ENCODE measurements around the gene KRT14.

DNA sequence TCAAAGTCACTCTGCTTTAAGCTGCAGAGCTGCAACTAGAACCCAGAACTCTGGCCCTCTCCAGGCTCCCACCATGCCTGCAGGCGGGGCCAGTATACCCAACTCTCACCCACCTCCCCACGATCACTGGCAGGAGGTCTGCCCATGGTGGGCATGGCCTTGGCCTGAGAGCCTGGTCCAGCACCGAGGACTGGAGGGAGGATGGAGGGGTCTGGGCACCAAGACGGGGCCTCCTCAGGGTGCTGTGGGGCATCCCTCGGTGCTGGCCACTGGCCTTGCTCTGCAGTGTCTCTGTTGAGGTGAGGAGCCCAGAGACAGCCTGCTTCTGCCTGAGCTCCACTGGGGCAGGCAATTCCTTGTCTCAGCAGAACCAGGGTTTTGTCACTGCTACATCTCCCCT lies 27.4 kb upstream of the KRT14 start:
- TF ChIP-seq, protein P1, sequence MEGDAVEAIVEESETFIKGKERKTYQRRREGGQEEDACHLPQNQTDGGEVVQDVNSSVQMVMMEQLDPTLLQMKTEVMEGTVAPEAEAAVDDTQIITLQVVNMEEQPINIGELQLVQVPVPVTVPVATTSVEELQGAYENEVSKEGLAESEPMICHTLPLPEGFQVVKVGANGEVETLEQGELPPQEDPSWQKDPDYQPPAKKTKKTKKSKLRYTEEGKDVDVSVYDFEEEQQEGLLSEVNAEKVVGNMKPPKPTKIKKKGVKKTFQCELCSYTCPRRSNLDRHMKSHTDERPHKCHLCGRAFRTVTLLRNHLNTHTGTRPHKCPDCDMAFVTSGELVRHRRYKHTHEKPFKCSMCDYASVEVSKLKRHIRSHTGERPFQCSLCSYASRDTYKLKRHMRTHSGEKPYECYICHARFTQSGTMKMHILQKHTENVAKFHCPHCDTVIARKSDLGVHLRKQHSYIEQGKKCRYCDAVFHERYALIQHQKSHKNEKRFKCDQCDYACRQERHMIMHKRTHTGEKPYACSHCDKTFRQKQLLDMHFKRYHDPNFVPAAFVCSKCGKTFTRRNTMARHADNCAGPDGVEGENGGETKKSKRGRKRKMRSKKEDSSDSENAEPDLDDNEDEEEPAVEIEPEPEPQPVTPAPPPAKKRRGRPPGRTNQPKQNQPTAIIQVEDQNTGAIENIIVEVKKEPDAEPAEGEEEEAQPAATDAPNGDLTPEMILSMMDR (IDR thresholded peaks at IDR 0.05) = no peak
- no peak for TF ChIP-seq POLR2A (IDR thresholded peaks at IDR 0.05)

Measured in esophagus squamous epithelium (tissue), 4 donors.